Chondrocyte (in vitro differentiated cells): ENCODE measurements around the gene SCT. TPM values are rescaled to one million over a fixed set of nuclear protein-coding genes. Genes with fewer than 3 reads are reported as not detected.
A peak's percentile ranks its signal among the peaks of the same experiment; 100 is the strongest.

ENCODE experiments used
- DNase-seq: peaks from one replicate; pipeline ENCODE4 v3.0.0; 2021; ENCODE audit warnings: mixed read lengths, low spot score
- H3K27ac Mint-ChIP-seq: one replicate; pipeline ENCODE4 v1.8.0; 2021; ENCODE audit warnings: mild to moderate bottlenecking, moderate library complexity, mixed read lengths; ENCODE audit not compliant: unreplicated experiment
- H3K27me3 Mint-ChIP-seq: 2 replicates; pipeline ENCODE4 v1.8.0; 2021; ENCODE audit warnings: low read depth, mixed read lengths
- H3K36me3 Mint-ChIP-seq: 2 replicates; pipeline ENCODE4 v1.8.0; 2021; ENCODE audit warnings: low read depth, mixed read lengths
- H3K4me1 Mint-ChIP-seq: 2 replicates; pipeline ENCODE4 v1.8.0; 2021; ENCODE audit warnings: low read depth, mild to moderate bottlenecking, mixed read lengths
- H3K4me3 Mint-ChIP-seq: one replicate; pipeline ENCODE4 v1.8.0; 2021; ENCODE audit warnings: mild to moderate bottlenecking, moderate library complexity, mixed read lengths; ENCODE audit not compliant: unreplicated experiment
- H3K9me3 Mint-ChIP-seq: 2 replicates; pipeline ENCODE4 v1.8.0; 2021; ENCODE audit warnings: low read depth, mixed read lengths
- total RNA-seq: library from RNA; stranded (reverse); gene quantifications from 3 replicates; pipeline ENCODE4 v1.2.1, GENCODE V29; 2021
- TF ChIP-seq, protein P1 (sequence below): fragments of 200-600 bp; sonication (generic); IDR thresholded peaks from 2 replicates; pipeline ENCODE4 v1.5.0; 2021; ENCODE audit warnings: antibody characterized with exemption, mild to moderate bottlenecking, moderate library complexity

SCT gene
- total RNA-seq, 1 donor from 2014 or later = 0.72 TPM

DNA sequence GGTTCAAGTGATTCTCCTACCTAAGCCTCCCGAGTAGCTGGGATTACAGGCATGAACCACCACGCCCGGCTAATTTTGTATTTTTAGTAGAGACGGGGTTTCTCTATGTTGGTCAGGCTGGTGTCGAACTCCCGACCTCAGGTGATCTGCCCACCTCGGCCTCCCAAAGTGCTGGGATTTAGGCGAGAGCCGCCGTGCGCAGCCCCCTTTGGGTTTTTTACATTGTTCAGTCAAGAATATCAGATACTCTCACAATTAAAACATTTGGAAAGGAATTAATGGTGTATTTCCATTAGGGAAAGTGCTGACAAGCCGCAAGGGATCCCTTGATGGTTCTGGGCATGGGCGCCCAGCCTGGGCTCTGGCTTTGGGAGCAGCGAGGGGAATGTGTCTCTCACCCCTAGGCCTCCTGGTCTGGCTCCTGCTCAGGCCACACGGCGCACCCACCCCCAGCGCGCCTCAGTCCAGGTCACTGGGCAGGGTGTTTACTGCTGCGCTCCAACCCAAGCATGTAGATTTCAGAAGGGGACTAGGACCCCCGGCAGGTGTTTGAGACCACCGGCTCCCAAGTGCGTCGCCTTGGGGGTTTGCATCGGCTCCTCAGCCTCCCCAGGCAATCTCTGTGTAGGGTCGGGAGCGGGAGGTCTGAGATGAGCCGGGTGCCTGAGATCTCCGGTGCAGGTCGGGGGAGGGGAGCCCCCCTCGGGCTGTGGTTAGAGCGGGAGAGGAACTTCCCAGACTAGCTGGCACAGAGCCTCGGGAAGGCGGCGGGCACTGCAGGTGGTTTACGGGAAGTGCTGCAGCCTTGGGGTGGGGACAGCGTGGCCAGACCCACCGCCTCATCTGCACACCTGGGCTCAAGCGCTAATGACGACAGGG is 10.4 kb downstream of the SCT start:
- Mint-ChIP-seq H3K27me3 (no peaks in the 10 kb centered on the region), H3K27ac (no peak overlapping the region), H3K36me3 (peaks cover 4% of the 10 kb centered on the region), H3K4me1 (peaks cover 14% of the 10 kb centered on the region), H3K4me3 (peak overlapping the region; percentile 80), H3K9me3 (no peaks in the 10 kb centered on the region)
- TF ChIP-seq, protein P1, sequence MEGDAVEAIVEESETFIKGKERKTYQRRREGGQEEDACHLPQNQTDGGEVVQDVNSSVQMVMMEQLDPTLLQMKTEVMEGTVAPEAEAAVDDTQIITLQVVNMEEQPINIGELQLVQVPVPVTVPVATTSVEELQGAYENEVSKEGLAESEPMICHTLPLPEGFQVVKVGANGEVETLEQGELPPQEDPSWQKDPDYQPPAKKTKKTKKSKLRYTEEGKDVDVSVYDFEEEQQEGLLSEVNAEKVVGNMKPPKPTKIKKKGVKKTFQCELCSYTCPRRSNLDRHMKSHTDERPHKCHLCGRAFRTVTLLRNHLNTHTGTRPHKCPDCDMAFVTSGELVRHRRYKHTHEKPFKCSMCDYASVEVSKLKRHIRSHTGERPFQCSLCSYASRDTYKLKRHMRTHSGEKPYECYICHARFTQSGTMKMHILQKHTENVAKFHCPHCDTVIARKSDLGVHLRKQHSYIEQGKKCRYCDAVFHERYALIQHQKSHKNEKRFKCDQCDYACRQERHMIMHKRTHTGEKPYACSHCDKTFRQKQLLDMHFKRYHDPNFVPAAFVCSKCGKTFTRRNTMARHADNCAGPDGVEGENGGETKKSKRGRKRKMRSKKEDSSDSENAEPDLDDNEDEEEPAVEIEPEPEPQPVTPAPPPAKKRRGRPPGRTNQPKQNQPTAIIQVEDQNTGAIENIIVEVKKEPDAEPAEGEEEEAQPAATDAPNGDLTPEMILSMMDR = no peak
- no peak for DNase-seq

DNA sequence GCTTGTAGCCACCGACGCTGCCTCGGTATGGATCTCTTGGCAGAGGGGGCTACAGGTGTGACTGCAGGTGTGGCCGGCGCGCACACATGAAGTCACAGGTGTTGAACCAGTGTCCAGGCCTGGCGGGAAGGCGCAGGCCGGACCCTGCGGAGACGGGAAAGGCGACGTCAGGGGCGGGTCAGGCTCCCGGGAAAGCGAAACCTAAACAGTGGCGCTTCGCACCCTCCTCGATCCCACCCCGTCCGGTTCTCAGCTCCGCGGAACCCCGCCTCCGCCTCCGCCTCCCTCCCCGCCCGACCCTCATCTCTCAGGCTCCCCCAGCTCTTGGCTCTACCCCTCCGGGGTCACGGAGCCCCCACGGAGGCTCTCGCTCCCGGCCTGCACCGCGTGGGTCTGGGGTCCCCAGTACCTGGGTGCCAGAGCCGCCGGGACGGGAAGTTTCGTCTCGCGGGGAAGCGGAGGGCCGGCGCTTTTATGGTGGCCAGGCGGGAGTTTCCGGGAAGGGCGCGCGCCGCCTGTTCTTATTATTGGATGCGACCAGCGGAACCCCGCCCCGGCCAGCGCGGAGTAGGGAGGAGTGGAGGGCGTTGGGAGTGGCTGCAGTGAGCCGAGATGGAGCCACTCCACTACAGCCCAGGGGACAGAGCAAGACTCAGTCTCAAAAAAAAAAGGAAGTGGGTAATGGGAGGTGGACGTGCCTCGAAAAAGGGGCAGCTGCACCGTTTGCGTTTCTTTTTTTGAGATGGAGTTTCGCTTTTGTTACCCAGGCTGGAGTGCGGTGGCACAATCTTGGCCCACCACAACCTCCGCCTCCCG is 11.3 kb downstream of the SCT start, which contains the start of gene IRF7:
IRF7 (minus strand) TSS at position 447 of the 816 bp plus-strand sequence. CDS start 586 bp downstream, outside the sequence.
- TF ChIP-seq, protein P1 = no peak
- Mint-ChIP-seq H3K9me3 (no peaks in the 10 kb centered on the region), H3K36me3 (peaks cover 6% of the 10 kb centered on the region), H3K27me3 (no peaks in the 10 kb centered on the region), H3K27ac (peak within 1 kb of the TSS; percentile 92), H3K4me1 (peaks cover 14% of the 10 kb centered on the region), H3K4me3 (peak within 1 kb of the TSS; percentile 80)
- DNase-seq = no peak

DNA sequence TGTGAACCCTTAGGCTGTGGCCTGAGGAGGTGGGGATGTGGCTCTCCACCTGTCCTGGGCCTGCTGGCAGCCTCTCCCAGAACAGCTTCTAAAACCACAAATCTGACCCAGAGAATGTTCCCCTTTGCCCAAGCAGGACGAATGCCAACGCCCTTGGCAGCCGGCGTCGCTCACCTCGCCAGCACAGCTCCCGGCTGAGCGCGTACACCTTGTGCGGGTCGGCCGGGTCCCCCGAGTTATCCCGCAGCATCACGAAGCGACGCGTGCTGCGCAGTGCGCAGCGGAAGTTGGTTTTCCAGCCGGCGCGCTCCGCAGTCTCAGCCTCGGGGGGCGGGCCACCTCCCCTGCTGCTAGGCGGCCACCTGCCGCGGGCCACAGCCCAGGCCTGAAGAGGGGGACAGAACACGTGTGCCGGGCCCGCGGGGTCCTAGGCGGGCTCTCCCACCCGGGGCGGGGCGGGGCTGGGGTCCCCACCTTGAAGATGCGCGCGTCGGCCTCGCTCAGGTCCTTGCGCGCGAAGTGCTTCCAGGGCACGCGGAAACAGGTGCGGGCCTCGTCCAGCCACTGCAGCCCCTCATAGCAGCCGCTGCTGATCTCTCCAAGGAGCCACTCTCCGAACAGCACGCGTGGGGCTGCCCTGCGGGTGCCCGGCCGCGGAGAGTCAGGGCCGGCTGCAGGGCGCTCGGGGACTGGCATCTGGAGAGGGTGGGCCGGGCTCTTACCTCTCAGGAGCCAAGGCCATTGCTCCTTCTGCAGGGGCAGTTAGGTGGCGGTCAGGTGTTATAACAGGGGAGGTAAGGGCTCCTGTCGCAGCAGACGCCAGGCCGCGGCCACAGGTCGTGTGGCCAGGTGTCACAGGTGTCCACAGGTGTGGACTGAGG is 12.1 kb downstream of the SCT start:
- TF ChIP-seq, protein P1 = no peak
- Mint-ChIP-seq H3K27ac (peak overlapping the region; percentile 92), H3K4me3 (peak overlapping the region; percentile 80), H3K27me3 (no peaks in the 10 kb centered on the region), H3K9me3 (no peaks in the 10 kb centered on the region), H3K4me1 (peaks cover 14% of the 10 kb centered on the region), H3K36me3 (peaks cover 7% of the 10 kb centered on the region)
- no peak for DNase-seq

DNA sequence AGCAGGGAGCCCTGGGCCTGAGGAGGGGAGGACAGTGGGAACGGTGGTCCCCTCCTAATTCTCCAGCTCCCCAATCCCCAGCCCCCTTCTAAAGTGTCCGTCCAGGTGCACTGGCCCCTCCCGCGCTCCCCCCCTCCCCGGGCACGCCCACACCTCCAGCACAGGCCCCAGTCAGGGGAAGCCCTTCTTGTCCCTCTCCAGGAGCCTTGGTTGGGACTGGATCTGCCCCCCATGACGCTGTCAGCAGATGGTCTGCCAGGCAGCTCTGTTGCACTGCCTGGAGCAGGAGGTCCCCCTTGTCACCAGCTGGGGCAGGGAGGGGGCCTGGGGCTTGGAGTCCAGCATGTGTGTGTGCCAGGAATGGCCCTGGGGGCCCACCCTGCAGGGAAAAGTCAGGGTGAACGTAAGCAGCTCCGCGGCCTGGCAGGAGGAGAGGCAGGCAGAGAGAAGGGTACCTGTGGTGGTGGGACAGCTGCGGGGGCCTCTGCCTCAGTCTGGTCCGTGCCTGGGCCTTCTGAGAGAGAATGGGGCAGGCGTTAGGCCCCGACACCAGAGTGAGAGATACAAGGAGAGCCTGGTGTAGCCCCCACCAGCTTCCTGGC is 12.9 kb downstream of the SCT start:
- Mint-ChIP-seq H3K9me3 (no peaks in the 10 kb centered on the region), H3K36me3 (peaks cover 7% of the 10 kb centered on the region), H3K4me1 (peaks cover 14% of the 10 kb centered on the region), H3K27me3 (no peaks in the 10 kb centered on the region), H3K27ac (peak overlapping the region; percentile 75), H3K4me3 (peak overlapping the region; percentile 55)
- DNase-seq = no peak
- TF ChIP-seq, protein P1 = no peak
